NCI-H187 treated with DMSO at 0.1 percent for 48 hours (cell line): ENCODE results near the gene SLC7A5.
"Not testable (repeated sequence)": the region's sequence is repeated elsewhere in the genome, so short reads cannot be mapped to it uniquely, and the experiment has no call there.

Experiments used
- DNase-seq: peaks from one replicate; lab custom pipeline; 2025; lab: John Stamatoyannopoulos, UW

The SLC7A5 gene

DNA sequence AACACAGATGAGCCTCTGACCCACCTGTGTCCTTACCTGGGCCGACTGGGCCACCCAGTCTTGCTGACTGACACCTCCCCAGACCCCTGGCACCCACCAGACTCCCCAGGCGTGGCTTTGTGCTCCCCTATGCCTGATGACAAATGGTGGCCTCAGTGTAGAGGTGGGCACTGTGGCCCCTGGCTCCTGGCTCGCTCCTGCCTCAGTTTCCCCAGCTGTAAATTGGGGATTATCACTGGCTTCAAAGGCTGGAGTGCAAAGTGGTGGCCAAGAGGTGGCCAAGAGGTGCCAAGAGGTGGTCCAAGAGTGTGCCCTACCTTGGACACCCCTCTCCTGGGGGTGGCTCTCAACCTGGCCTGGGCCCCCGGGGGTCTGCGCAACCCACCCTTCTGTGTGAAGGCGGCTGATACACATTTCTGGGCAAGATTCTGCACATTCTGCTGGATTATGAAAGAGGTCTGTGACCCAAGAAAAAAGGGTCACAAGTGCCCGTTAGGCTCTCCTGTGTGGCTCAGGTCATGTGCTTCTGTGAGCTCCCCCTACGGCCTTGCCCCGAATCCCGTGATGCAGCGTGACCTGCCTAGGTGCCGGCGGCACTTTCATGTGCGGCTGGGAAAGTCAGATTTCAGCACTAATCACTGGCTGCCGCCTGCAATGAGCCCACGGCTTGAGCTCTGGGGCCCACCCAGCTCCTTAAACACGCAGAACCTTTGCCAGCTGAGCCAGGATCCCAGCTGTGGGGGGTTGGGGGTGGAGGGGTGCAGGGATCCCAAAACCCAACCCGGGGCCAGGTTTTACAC lies 7.8 kb downstream of the SLC7A5 start:
- not testable (repeated sequence) for DNase-seq

DNA sequence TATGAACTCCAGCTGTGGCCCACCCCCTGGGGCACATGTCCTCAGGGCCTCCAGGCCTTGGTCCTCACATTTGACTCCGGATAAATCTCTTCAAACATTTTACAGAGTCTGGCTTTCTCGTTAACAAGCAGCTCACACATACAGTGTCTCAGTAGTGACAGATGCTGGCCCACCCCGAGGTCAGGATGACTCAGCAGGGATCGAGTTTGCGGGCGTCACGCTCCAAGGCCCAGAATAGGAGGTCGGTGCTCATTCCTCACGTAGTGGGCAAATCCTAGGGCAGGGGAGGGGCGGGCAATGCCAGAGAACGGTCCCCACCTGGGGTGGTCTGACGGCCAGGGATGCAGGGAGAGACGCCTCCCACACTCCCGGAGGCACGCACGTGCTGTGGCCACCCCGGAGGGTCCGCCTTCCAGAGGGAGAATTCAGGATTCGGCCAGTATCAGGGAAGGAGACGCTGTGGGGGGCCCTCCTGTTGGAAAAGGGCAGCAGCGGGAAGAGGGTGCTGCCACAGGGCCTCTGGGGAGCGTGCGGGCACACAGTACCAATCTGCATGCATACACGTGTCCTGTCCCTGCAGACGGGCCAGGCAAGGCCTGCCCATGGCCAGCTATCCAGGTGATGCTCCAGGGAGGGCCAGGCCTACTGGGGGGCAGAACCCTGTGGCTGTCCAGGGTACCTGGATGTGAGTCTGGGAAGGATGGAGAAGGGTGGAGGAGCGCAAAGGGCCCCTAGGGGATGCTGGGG lies 8.6 kb downstream of the SLC7A5 start:
- no peak for DNase-seq

DNA sequence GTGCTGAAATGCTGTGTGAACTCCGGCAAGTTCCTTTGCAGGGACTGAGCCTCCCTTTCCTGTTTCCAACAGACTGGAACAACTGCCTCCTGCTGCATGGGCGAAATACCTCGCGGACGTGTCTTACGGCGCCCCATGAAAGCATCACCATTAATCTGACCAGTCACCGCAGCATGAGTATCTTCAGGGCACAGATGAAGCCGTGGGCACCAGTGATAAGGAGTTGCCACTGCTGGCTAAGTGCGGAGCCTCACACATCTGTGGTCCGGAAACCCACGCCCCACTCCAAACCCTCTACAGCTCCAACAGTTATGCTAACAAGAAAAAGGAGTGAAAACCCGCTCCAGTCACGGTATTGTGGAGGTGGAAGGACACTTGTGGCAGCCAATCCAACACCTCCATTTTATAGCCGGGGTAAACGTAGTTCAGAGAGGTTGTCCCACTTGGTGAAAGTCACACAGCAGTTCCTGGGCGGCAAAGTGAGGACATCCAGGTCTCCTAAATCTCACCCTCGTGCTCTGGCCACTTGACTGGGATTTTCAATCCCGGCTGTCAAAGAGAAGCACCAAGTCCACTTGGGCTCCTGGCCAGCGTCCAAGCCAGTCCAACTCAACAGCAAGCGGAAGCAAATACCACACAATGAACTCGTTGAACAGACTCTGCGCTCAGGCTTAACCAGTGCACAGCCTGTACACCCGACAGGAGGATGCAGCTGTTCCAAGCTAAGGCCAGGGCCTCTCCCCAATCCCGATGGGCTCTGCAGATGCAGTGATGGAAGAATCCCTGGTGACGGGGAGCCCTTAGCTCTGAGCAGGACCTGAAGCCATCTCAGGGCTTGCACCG lies 10.9 kb downstream of the SLC7A5 start:
- not testable (repeated sequence) for DNase-seq

DNA sequence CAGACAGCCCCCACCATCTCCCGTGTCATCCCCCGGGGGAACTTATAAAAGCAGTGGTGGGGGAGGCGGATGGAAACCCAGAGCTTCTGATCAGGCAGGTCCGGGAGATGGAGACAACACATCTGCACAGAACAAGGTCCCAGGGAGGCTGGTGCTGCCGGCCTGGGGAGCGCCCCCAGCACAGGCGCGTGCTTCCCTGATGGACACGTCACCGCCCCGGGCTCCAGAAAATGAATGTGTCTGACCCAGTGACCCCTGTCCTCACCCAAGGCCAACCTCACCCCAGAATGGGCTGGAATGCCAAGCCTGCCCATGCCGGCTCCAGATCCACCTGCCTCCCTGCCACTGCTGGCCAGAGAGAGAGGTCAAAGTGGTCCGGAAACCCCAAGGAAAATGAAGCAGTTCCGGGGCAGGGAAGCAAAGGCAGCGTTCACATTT lies 12.5 kb downstream of the SLC7A5 start:
- no peak for DNase-seq

DNA sequence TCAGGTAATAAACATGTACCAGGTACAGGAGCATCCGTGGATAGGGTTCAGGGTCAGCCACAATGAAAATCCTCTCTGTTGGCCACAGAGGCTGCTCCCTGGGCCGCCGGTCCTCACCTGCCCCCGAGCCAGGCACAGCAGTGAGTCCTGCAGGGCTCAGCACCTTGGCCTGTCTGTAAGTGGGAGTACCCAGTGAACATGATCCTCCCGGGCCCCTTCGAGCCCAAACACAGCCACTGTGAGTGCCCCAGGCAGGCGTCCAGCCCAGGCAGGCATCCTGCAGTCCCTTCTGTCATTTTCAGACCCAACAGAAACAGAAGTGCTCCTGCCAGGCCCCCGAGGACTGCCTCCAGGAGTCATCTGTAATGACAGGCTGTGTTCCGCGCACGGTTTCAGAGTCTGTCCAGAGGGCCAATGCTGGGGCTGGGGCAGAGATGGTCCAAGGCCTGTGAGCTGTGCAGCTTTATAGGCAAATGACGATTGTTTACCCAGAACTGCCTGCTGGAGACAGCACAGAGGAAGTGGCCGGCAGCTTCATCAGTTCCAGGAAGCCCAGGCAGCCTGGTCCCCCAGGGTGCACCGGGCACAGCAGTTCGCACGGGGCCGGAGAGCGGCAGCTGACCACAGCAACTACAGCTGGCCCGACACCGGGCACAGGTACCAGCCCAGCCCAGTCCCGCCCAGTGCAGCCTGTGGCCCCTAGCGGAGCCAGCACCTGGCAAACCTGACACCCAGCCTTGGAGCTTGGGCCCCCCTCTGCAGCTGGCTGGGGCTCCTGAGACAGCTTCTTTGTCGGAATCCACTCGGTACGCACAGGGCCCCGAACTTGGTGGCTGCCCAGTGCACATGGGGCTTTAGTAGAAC lies 13.2 kb downstream of the SLC7A5 start:
- DNase-seq: no peak

DNA sequence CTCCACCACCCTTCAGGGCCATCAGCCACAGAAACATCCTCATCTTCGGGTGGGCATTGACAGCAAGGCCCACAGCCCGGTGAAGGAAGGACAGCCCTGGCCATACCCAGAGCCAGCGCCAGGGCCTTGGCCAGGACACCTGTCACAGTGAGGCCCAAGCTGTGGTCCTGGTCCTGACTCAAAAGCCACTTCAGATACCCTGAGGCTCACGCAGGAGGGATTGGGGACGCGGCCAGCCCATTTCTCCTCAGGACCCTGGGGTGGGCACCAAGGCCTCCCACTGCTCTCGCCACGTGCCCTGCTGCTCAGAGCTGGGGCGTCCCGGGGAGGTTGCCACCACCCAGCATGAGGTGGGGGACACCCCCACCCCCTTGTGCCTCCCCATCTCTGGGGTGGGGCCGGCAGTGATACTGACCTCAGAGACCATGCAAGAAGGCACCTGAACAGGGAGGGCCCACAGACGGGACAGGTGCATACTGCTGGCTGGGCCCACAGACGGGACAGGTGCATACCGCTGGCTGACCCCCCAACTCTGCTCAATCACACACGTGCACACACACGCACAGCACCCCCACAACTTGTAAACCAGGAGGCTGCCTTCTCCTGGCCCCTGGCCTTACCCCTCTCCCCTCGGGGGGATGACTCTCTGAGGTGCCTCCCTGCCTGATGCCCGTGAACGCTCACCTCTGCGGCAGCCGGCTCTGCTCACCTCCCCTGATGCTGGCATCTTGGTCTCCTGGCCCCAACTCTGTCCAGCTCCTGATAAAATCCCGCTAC lies 14.2 kb downstream of the SLC7A5 start:
- no peak for DNase-seq

DNA sequence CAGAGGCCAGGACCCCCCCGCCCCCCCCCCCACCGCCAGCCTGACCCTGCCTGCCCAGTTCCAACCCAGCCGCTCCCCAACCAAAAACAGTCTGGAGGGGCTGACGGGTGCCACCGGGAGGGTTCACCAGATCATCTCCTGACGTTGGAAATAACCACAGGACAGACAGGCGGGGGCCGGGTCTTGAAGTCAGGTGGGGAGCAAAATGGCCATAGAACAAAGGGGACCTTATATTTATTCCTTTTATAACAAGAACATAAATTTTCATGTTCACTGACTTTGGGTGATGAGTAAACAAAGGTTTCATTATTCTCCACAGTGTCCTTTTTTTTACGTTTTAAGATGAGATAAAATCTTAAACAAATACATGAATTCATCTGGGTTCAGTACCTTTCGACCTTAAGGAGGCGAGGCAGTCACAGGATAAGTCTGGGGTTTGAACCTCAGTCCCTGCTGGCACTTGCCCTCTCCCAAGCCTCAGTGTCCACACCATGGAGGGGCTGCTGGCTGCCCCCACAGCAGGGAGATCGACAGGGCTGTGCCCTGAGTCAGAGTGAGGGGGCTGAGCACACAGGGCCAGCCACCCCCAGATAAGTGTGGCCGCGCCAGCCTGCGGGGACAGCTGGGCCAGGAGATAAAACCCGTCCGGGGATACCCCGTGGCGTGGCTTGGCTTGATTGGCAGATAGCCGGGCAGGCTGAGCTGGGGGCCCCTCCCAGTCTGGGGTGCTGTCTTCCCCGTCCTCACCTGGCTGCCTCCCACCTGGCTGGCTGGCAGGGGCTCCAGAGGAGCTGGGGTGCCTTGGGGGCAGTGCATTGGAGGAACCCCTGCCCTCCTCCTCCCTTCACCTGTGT lies 15.0 kb downstream of the SLC7A5 start:
- DNase-seq: no peak

DNA sequence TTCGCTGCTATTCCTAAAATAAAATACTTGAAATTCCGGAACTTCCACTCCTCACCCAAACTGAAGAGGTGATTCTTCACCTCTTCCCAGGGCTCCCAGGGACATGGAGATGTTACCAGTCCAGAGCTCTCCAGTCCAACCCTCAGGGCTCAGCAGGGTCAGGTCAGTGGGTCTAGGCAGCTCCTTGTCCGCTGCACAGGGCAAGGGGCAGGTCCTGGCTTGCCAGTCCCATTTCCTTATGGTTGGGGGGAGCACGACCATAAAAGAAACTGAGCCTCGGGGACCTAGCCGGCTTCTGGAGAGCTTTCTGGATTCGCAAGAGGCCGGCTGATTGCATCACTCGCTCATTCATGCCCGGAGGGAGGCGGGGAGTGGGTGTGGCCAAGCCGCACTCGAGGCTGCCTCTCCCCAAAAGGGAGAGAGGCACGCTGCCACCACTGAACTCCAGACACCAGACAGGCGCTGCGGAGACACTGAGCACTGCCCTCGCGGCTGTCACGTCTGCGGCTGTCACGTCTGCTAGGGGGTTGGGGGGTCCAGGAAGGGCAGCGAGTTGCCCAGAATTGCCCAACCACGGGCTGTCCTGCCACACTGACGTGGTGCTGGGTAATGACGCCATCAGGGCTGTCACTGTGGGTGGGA lies 15.8 kb downstream of the SLC7A5 start:
- no peak for DNase-seq

DNA sequence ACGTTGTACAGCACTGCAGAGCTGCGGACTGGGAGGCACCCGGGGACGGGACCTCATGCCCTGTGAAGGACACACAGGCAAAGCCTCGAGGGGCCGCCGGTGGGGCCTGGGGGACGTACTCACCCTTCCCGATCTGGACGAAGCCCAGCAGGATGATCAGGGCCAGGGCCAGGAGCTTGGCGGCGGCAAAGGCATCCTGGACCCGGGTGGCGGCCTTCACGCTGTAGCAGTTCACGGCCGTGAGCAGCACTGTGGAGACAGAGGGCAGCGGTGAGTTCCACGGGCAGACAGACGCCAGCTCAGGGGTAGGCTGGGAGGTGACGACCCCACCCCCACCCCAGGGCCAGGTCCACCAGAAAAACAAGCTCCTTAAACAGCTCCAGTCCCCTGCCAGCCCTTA lies 17.7 kb downstream of the SLC7A5 start:
- no peak for DNase-seq

DNA sequence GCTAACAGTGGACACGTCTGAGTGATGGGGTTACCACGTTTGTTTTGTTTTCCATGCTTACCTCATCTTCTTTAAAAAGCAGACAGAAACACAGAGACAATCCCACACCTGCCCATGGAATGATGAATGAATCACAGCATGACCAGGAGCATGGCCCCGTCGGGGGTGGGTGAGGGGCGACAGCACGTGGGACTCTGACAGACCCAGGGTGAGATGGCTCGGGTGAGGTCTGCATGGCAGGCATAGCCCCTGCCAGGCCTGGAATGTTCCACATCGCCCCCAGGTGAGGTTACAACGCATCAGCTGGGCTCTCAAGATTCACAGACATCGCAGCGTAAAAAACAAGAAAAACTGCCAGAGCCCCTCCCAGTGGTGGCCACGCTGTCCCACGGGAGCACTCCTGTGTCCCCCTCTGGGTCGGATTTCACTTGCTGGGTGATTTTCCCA lies 18.1 kb downstream of the SLC7A5 start:
- DNase-seq: no peak

DNA sequence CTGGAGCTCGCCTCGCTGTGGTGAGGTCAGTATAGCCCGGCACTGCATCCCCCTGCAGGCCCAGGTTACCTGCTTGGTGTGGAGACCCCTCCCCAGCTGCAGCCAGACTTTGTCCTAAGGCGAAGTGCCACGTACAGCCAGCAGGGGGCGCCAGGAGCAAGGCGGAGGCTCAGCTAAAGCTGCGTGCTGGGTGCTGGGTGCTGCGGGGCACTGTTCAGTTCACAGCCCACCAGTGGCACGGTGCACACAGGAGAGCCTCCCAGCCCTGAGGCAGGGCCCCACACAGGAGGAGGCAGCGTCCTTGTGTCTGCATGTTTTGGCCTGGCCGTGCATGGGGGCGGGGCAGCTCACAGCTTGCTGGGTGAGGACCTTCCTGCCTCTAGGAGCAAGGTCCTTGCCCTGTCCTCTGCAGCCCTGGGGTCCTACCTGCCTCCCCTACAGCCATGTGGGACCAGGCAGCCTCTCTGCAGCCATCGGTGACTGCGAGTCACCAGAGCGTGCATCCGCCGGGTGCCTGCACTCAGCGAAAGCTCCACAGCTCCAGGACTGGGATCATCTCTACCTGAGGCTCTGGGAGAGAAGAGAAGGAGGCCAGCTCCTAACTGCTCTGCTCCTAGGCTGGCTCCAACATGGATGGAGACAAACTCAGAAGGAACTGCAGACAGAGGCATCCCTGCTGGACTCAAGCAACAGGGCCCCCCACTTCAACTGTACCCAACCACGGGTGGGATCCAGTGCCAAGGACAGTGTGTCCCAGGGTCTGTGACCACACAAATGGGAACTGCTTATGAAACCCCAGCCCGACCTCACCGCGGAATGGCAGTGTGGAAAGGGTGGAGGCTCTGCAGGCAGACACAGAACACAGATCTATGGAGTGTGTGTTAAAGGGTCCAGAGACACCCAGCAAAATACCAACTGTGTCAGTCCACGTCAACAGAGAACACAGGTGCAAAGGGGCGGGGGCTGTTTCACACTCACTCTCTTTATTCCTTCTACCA lies 19.0 kb downstream of the SLC7A5 start:
- DNase-seq: no peak

DNA sequence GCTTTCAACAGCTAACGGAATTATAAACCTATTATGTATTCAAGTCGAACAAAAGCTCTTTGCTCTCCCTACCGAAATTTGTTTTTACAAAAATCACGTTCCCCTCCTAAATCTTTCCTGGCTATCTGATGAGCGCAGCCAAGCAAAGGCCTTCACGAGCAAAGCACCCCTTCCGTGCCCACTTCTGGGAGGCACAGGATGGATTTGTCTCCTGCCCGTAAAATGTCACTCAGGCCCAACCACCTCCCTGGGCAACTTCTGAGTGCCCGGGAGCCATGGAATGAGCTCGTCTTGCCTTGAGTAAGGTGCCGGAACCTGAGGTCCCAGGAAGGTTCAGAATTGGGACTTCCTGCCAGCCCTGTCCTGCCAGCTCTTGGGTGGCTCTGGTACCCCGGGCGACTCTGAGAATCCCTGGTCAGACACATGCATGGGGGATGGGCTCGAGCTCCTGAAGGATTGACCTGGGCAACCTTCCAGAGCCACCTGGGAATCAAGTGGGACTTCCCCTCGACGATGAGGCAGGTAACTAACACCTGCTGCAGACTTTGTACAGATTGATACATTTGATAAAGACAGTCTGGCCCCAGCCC lies 19.8 kb downstream of the SLC7A5 start:
- no peak for DNase-seq

DNA sequence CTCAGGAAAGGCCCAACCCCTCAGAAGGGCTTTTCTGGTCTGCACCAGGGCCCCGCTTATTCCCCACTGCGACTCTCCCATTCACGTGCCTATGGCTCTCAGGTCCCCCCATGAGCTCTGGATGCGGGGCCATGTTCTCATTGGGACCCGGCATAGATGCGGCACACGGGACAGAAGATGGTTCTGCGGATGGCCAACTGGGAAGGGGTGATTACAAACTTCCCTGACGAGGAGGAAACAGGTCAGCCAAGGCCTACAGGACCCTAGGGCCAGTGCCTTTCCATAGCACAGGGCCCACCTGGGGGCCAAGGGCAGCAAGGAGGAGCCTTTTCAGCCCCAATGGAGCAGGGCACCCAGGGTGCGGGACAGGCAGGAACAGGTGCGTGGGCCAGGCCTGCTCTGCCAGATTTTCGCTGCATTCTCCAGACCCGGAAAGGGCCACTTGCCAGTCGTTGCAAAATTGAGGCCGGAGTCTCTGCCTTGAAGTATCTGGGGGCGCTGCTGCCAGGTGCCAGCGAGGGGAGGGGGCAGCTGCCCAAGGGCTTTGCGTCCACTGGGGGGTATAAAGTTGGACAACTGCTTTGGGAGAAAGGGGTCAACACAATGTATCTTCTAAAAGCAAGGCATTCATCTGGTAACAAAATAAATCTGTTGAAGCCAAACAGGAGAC lies 20.5 kb downstream of the SLC7A5 start:
- DNase-seq: no peak

DNA sequence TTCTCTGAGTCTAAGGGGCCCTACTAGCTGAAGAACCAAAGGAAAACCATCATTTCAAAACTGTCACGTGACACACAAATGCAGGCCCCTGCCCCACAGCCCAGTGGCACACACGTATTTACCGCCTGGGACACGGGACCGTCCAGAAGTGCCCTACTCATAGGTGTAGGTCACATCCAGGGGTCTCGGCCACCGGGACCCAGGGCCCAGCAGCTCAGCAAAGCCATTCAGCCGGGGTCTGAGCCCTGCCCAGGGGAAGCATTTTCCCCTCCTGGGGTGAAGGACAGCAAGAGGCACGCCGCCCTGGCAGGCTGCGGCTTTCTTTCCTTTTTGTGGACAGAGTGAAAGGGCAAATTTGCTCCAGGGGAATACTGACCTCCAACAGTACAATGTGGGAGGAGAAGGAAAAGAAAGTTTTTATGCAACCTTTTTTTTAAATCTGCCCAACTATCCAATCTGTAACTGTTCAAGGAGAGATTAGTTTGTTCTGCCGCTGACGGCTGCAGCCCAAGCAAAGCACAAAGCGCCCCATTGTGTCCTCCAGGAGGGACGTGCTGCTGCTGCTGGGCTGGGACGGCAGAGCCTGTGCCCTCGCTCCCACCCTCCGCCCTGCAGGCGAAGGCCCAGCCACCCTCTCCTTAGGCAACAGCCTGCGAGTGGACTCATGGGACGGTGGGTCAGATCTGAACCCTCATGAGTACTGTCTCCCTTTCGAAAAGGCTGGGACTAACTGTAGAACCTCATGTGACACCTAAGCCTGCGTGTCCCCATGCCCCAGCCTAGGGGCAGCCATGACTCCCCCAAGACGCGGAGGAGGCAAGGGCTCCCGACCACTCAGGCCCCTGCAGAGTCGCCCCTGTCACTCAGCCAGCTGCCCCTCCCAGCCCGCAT lies 21.3 kb downstream of the SLC7A5 start:
- DNase-seq: no peak

DNA sequence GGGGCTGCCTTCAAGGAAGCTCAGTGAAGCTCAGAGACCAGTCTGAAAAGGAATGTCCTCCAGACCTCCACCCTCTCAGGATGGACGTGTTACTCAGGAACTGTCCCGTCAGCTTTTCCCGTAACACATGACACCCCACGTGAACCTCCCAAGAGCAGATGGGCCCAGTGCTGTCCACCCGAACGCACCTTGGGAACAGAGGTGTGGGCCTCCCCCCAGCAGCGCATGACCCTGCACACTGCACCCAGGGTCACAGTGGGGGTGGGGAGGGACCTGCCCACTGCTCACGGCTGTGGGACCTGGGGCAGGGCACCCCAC lies 21.9 kb downstream of the SLC7A5 start:
- no peak for DNase-seq
